GM21717 (cell line): ENCODE measurements around the gene MRPS12.

ENCODE experiments used
- ATAC-seq: cut with Tn5 transposase; IDR thresholded peaks from one replicate; pipeline ENCODE4 v1.9.1; 2021; ENCODE audit warnings: mild to moderate bottlenecking, moderate library complexity; ENCODE audit not compliant: unreplicated experiment

Gene MRPS12

DNA sequence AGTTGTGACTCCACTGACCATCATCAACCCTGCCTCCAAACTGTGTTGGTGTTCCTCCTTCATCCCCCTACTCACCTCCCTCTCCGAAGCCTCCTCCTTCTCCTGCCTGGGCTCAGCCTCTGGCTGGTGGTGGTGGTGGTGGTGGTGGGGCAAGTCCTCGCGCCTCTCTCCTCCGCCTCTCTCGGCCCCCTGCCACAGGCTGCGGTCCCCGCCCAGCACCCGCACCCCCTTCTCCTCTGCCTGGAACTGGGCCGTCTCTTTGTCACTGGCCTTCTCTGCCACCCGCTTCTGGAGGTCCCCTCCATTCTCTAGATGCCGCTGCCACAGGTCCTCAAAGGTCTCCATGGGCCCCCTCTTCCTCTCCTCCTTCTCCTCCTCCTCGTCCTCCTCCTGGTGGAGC is 20.3 kb upstream of the MRPS12 start:
- ATAC-seq, result no peak

DNA sequence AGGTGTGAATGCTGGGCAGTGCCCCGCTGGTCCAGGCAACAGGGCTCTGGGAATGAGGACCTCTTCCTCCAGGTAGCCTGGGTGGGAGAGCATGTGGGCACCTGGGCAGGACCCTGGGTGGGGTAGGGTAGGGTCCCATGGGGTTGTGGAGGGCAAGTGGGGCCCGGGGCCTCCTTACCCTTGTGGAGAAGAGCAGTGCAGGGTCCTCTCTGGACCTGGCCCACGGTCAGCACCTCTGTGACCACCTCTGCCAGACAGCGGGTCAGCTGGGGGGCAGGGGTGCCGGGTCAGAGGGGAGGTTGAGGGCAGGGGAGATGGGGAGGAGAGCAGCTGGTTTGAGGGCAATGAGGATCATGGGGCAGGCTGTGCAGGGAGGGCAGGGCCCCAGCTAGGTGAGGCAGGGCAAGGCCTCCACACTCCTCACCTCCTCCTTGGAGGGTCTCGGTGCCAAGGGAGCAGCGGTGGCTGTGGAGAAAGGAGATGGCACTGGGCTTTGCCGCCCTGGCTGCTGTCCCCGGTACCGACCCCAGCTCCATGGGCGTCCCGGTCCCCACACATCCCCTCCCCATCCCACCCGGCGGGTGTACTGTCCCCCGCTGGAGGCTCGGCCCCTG is 19.2 kb upstream of the MRPS12 start:
- ATAC-seq, result no peak

DNA sequence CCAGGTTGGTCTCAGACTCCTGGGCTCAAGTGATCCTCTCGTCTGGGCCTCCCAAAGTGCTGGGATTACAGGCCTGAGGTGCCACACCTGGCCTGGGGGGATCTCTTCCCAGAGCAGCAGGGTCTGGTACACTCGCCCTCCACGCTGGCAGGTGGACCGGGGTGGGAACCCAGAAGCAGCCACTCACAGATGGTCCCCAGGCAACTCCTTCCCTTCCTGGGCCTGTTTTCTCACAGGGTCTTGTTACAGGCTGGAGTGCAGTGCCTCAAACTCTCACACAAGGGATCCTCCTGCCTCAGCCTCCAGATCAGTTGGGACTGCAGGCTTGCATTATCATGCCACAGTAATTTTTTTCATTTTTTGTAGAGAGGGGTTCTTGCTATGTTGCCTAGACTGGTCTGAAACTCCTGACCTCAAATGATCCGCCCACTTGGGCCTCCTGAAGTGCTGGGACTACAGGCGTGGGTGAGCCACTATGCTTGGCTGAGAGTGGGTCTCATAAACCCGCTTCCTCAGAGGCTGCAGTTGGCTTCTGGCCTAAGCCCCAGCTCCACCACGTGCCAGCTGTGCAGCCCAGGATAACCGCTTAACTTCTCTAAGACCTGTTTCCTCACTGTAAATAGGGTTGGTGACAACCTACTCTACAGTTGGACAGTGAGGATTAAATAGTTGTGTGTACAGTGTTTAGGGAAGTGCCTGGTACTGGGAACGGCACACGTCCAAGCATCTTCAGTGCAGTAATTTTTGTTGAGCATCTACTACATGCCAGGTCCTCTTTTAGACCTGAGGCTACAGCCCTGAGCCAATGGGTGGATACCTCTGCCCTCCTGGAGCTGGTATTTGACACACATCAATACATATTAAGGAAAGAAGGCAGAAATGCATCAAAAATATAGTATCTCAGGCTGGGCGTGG is 17.9 kb upstream of the MRPS12 start:
- ATAC-seq, result no peak

GRCh38 chr19:38913958-38914357 is 16.8 kb upstream of the MRPS12 start:
- no peak for ATAC-seq

GRCh38 chr19:38915329-38916321 is 15.1 kb upstream of the MRPS12 start:
- no peak for ATAC-seq

DNA sequence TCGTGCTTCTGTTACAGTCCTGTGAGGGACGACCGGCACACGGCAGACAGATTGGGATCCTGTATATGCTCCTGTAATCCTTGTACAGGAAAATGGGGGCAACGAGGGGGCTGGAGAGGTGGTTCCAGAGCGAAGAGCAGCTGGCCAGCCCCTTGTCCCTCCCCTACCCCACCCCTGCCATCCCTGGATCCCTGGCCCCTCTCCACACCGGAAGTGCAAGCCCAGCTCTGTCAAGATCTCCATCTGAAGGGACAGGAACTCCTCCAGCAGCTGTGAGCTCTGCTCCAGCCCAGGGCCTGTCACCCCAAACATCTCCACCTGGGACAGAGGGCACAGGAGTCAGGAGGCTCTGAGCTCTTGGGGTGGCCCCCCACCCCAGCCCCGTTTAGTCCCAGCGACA is 13.2 kb upstream of the MRPS12 start:
- no peak for ATAC-seq

DNA sequence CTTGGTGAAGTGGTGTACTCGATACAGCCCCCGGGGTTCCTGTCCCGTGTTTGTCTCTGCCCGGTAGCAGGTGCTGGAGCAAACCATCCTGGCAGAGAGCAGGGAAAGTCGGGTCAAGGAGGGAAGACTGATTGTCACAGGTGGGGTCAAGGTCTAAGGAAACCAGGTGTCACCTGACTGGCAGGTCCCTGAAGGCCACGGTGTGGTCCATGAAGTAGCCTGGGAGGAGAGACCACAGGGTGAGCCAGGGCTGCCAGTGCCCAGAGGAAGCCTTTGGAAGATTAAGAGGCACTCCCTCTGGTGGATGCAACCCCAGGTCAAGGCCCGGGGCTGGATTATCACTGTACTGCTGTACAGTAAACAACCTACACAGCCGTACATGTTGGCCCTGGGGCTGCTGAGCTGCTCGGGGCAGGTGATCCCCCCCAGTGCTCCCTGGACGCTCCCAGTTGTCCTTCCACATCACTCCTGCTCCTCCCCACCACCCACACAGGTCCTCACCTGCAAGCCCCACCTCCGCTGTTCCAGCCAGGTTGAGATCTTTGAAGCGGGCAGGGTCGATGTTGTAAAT is 12.7 kb upstream of the MRPS12 start:
- no peak for ATAC-seq

DNA sequence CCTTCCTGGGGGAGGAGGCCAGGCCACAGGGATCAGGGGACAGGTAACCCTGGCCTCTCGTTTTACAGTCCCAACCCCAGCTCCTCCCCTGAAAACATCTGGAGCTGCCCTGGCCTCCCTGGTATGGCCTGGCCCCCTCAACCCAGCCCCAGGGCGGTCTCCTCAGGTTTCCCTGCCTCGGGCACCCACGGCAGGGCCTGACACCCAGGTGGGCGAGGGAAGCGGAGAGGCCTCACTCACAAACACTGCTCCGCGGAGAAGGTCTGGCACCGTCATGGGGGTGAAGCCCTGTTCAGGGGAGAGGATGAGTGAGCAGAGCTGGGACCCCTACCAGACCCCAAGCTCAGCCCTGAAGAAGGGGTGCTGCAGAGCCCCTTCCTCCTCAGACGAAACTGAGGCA is 12.2 kb upstream of the MRPS12 start:
- ATAC-seq, result no peak

DNA sequence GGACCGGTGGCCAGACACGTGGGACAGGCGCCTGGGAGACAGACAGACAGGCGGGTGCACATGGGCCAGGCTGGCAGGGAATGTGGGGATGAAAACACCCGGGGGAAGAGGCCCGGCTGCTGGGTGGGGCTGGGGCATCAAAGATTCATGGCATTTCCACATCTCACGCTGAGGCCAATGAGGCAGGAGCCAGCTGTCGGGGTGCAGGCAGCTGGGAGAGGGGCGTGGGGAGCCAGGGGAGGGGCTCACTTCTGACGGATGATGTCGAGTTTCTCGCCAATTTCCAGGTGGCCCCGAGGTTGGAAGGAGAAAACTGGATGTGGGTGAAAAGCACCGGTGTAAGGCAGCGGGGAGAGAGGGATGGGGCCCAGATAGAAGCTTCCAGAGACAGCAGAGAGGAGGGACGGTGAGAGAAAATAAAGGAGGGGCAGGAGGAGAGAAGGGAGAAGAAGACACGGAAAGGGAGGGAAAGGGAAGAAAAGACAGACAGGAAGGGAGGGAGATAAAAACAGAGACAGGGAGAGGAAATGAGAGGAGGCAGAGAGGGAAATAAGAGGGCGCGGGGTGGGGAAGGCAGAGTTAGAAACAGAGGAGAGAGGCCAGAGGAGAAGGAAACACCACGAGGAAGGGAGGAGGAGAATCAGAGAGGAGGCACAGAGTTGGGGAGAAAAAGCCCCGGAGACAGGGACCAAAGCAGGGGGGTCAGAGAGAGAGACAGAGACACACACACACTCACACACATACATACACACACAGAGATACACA is 10.7 kb upstream of the MRPS12 start:
- no peak for ATAC-seq

- ATAC-seq, result no peak
These were observed 9.9 kb upstream of the MRPS12 start for GRCh38 chr19:38920602-38921419.

DNA sequence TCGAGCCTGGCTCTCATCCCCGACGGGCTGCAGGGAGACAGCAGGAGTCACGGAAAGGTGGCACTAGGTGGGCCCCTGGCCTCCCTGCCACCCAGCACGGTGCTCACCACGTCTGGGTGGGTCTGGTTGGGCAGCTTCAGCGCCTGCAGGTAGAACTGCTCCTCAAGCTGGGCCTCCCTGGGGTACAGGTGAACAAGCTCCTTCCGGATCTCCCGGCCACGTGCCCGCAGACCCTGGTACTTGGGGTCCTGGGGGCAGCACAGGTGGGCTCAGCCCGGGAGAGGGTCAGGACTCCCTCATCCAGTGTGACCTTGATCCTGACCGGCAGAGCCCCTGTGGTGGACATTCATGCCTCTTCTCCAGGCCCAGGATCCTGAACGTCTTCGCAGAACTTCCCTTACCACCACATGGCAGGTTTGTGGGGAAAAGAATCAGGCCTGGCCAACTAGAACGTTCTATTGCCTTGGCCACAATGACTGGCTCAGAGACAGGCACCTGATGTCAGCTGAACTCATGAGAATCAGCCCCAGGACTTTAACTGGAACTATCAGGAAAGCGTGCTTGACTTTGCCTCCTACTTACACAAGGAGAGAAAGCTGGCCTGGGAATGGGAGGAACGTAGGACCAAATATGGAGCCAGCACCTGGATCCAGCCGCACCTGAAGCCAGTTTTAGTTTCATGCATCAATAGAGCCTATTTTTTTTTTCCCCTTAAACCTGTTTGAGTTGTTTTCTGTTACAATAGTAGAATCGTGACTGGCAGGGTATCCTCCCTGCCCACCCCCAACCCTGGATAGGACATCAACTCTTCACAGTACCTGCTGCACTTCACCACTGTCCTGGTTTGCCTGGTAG is 9.1 kb upstream of the MRPS12 start:
- ATAC-seq, result no peak

DNA sequence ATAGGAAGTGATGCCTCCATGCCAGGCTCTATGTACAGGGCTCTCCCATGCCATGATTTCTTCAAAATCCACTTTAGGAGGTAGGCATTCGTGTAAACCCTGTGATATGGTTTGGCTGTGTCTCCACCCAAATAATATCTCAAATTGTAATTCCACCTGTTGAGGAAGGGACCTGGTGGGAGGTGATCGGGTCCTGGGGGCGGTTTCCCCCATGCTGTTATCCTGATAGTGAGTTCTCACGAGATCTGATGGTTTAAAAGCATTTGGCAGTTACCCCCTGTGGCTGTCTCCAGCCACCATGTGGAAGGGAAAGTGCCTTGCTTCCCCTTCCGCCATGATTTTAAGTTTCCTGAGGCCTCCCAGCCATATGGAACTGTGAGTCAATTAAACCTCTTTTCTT is 8.3 kb upstream of the MRPS12 start:
- no peak for ATAC-seq

DNA sequence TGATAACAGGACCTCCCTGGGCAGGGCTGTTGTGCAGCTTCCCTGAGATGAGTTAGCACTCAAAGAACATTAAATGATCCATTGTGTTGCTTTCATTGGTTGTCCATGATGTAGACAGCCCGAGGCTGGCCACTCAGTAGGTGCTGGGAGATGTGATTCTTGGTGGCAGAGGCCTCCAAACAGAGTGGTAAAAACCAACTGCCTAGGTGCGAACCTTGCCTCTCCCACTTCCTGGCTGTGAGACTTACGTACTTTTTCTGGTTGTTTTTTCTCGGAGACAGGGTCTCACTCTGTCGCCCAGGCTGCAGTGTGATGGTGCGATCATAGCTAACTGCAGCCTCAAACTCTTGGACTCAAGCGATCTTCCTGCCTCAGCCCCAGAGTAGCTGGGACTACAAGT is 6.4 kb upstream of the MRPS12 start:
- no peak for ATAC-seq

GRCh38 chr19:38928391-38929001 is 2.2 kb upstream of the MRPS12 start:
- ATAC-seq, result no peak

DNA sequence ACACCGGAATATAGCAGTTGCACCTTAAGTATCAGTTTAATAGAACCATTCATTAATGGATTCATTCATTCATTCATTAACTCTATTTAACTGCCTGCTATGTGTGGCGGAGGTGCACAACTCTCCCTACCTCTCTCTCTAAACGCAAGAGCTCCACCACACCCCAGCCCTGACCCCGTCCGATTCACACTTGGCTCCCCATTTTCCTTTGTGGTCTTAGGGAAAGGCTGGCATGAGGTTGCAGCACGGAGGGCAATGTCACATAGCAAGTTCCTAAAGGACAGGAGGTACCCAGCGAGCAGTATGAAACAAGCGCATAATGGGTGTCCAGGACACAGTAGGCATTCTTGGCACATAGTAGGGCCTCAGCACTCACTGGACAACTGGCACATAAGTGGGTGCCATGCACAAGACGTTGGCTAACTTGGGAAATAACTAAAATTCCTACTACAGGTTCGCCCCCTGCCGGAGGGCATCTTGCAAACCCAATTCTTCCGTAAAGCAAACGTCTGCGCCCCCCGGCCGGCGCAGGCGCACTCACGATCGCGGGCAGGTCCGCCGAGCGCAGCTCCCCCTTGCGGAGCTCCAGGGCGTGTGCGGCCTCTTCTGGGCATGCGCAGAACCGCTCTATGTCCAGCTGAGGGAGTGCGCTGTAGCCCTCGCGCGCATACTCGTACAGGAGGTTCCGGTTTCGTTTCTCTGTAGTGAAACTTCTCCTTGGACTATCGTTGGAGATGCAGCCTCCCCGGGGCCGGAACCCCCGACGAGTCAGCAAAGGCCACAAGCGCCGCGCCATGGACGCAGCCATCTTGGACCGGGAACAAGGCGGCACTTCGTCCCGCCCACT is 592 bp upstream of the MRPS12 start, which contains the start of gene SARS2:
Gene SARS2, minus strand, starts transcription at position 835 of the 847 bp plus-strand sequence. Its CDS starts 27 bp downstream, at position 808.
- ATAC-seq, result peak; percentile 54

GRCh38 chr19:38931521-38931793 is 713 bp downstream of the MRPS12 start:
- ATAC-seq, result no peak
